NT2/D1 (cell line): ENCODE measurements around the gene NOLC1.

ENCODE experiments used
- SUZ12 ChIP-seq: IDR thresholded peaks from 2 replicates; pipeline ENCODE4 v1.6.1; 2011; ENCODE audit not compliant: insufficient read length, insufficient read depth; ENCODE audit errors: extremely low read depth
- YY1 ChIP-seq: IDR thresholded peaks from 2 replicates; pipeline ENCODE4 v1.6.1; 2011; ENCODE audit not compliant: insufficient read length, insufficient read depth
- ZNF274 ChIP-seq: IDR thresholded peaks from 2 replicates; pipeline ENCODE4 v1.6.1; 2011; ENCODE audit warnings: mild to moderate bottlenecking, low read depth, low read length

GRCh38 chr10:102185811-102186527 is 33.8 kb downstream of the NOLC1 start:
- TF ChIP-seq YY1 (no peak), SUZ12 (no peak), ZNF274 (no peak)
